HUES6 (cell line): ENCODE measurements around the gene BAX.

ENCODE experiments used
- H3K27ac ChIP-seq: 2 replicates; pipeline ENCODE4 v1.7.0; 2013; ENCODE audit warnings: low read depth, mild to moderate bottlenecking, low read length, inconsistent platforms
- H3K27me3 ChIP-seq: 2 replicates; pipeline ENCODE4 v1.6.1; 2013; ENCODE audit warnings: low read length; ENCODE audit not compliant: control insufficient read depth, insufficient read depth
- H3K36me3 ChIP-seq: 2 replicates; pipeline ENCODE4 v1.6.1; 2013; ENCODE audit warnings: low read length; ENCODE audit not compliant: control insufficient read depth, insufficient read depth
- H3K4me1 ChIP-seq: 2 replicates; pipeline ENCODE4 v1.6.1; 2013; ENCODE audit warnings: low read length; ENCODE audit not compliant: control insufficient read depth, insufficient read depth
- H3K4me3 ChIP-seq: 2 replicates; pipeline ENCODE4 v1.5.1; 2013; ENCODE audit warnings: low read depth, low read length
- H3K9ac ChIP-seq: one replicate; pipeline ENCODE4 v1.6.1; 2013; ENCODE audit warnings: mild to moderate bottlenecking, low read length
- H3K9me3 ChIP-seq: 2 replicates; pipeline ENCODE4 v1.6.1; 2013; ENCODE audit warnings: low read depth, low read length; ENCODE audit not compliant: control insufficient read depth, insufficient read depth

The BAX gene

DNA sequence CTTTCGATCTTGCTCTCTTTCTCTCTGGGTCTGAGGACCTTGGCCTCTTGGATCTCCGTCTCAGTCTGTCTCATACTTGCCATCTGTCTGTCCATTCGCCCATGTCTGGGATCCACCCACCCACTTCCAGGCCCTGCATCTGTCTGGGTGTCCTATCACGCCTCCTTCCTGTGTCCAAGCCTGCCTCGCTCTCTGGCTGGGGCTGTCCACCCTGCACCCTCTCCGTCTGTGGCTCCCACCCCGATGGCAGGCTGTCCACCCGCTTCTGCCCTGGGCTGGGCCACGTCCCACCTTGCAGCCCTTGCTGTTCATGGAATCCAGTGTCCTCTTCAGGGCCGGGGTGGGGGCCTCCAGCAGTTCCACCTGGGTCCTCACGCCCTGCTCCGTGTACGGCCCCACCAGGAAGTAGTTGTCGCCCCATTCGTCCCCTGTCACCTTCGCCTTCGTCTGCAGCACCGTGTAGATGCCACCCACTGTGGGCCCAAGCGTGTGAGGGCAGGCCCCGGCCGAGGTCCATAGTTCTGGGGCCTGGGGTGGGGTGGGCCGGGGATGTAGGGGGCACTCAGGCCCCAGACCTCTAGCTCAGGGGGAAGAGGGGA lies 36.4 kb downstream of the BAX start:
- Histone ChIP-seq H3K4me3 (no peak overlapping the region), H3K4me1 (peaks cover 16% of the 10 kb centered on the region; the same call in 1 of the 2 replicates), H3K27ac (no peak overlapping the region), H3K36me3 (peaks cover 33% of the 10 kb centered on the region), H3K27me3 (no peaks in the 10 kb centered on the region), H3K9me3 (no peaks in the 10 kb centered on the region), H3K9ac (no peak overlapping the region)

- no peaks in the 10 kb centered on the region for H3K9me3 ChIP-seq
Observed at GRCh38 chr19:48991873-48992580, 37.4 kb downstream of the BAX start.

GRCh38 chr19:48992581-48993174 lies 38.0 kb downstream of the BAX start:
- H3K27ac ChIP-seq = peak overlapping the region; percentile 56; the same call in 1 of the 2 replicates
- no peaks in the 10 kb centered on the region for H3K9me3 ChIP-seq
- H3K27me3 ChIP-seq = no peaks in the 10 kb centered on the region
- H3K9ac ChIP-seq = peak overlapping the region; percentile 81
- H3K4me3 ChIP-seq = peak overlapping the region; percentile 98
- H3K4me1 ChIP-seq = peaks cover 16% of the 10 kb centered on the region; the same call in 1 of the 2 replicates
- H3K36me3 ChIP-seq = peaks cover 23% of the 10 kb centered on the region

More at GRCh38 chr19:48991873-48992580, 37.4 kb downstream of the BAX start:
- peak overlapping the region; percentile 98 for H3K4me3 ChIP-seq
- peak overlapping the region; percentile 81 for H3K9ac ChIP-seq
- H3K27me3 ChIP-seq = no peaks in the 10 kb centered on the region
- peak overlapping the region; percentile 49; the same call in 1 of the 2 replicates for H3K27ac ChIP-seq
- peaks cover 28% of the 10 kb centered on the region for H3K36me3 ChIP-seq
- peaks cover 16% of the 10 kb centered on the region; the same call in 1 of the 2 replicates for H3K4me1 ChIP-seq

DNA sequence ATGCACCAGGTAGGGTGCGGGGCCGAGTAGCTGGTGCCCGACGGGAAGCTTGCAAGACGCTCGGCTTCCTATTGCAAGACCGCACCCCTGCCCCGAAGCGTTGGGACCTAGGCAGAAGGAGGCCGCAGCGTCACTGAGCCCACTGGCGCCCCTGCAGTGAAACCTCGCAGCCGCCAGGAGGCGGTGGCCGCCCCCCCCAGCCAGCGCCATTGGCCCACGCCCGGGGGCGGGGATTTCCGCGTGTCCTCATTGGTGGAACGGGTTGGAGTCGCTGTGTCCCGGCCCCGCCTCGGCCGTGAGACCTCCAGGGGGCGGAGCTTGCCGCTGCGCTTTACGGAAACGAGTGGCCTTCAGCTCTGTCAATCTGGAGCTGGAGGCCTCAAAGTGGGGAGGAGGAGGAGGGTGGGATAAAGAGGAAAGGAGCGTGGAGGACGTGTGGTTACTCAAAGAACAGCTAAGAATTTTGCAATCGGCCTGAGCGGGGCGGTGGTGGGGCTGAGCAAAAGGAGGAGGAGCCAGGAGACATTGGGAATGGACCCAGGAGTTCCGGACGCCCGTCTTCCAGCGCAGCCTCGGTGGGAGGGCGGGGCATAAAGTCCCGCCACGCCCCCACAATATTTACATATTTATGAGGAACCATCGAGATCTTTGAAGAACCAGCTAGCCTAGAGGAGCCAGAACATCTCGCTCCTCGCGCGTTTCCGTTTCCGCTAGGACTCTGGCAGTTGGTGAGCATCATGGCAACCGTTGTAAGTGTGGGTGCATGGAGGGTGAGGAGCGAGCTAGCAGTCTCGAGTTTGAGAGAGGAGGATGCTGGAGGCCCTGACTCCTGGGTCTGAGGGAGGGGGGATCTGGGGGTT lies 38.7 kb downstream of the BAX start, which contains the start of the genes GYS1 and RUVBL2:
Gene GYS1, minus strand, starts transcription at position 135 of the 860 bp plus-strand sequence. CDS start 197 bp downstream, outside the sequence.
Gene RUVBL2, plus strand, starts transcription at position 713 of the 860 bp plus-strand sequence. Its CDS starts 25 bp downstream, at position 738.
- H3K27ac ChIP-seq = peak within 1 kb of the TSS; percentile 68; the same call in 1 of the 2 replicates
- peaks cover 16% of the 10 kb centered on the region; the same call in 1 of the 2 replicates for H3K4me1 ChIP-seq
- peak within 1 kb of the TSS; percentile 98 for H3K4me3 ChIP-seq
- H3K9me3 ChIP-seq = no peaks in the 10 kb centered on the region
- peak within 1 kb of the TSS; percentile 81 for H3K9ac ChIP-seq
- no peaks in the 10 kb centered on the region for H3K27me3 ChIP-seq
- peaks cover 18% of the 10 kb centered on the region for H3K36me3 ChIP-seq

GRCh38 chr19:48994035-48994386 lies 39.3 kb downstream of the BAX start:
- H3K36me3 ChIP-seq = peaks cover 13% of the 10 kb centered on the region
- no peak overlapping the region; the same call in 1 of the 2 replicates for H3K27ac ChIP-seq
- H3K4me1 ChIP-seq = peaks cover 16% of the 10 kb centered on the region; the same call in 1 of the 2 replicates
- H3K27me3 ChIP-seq = no peaks in the 10 kb centered on the region
- peak overlapping the region; percentile 70 for H3K9ac ChIP-seq
- H3K9me3 ChIP-seq = no peaks in the 10 kb centered on the region
- H3K4me3 ChIP-seq = peak overlapping the region; percentile 98

- H3K27ac ChIP-seq = no peak overlapping the region
- H3K4me1 ChIP-seq = peaks cover 9% of the 10 kb centered on the region; the same call in 1 of the 2 replicates
- H3K9ac ChIP-seq = no peak overlapping the region
- H3K27me3 ChIP-seq = no peaks in the 10 kb centered on the region
- peaks cover 11% of the 10 kb centered on the region for H3K36me3 ChIP-seq
- no peak overlapping the region for H3K4me3 ChIP-seq
- no peaks in the 10 kb centered on the region for H3K9me3 ChIP-seq
Observed at GRCh38 chr19:48997972-48998371, 43.3 kb downstream of the BAX start.

DNA sequence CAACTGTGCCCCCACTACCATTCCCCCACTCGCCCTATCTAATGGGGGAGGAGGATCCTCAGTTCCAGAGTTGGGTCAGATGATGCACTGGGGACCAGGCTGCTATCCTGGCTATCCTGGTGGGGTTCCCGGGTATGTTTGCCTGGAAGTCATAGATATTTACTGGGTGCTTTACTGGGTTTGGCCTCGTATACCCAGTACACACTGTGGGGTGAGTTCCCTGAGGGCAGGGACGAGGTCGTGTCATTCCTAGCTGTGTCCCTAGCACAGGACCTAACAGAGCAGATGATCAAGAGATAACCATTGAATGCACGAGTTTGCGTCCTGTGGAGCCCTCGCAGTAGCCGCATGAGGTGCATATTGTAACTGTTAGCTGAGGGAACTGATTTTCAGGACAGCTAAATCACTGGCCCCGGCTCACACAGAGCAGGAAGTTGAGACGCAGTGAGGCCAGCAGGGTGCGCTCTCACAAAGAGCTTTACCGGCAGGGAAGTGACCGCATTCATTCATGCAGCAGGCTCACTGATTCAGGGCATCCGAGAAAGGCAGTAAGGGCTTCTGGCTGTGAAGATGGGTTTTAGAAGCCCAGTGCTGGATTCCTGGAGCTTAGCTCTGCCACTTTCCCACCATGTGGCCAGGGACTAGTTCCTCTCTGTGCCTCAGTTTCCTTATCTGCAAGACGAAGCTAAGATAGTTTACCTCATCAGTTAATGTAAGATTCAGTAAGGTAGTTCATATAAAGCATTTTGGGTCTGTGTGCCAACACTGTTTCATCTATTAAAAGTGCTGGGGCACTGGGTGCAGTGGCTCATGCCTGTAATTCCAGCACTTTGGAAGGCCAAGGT lies 45.0 kb downstream of the BAX start:
- no peak overlapping the region for H3K4me3 ChIP-seq

GRCh38 chr19:49004133-49004532 lies 49.5 kb downstream of the BAX start:
- no peak overlapping the region for H3K4me3 ChIP-seq
- H3K9me3 ChIP-seq = no peaks in the 10 kb centered on the region
- H3K27me3 ChIP-seq = no peaks in the 10 kb centered on the region
- peaks cover 6% of the 10 kb centered on the region; the same call in 1 of the 2 replicates for H3K4me1 ChIP-seq
- H3K36me3 ChIP-seq = peaks cover 57% of the 10 kb centered on the region
- no peak overlapping the region for H3K9ac ChIP-seq
- no peak overlapping the region for H3K27ac ChIP-seq

More for the DNA sequence above, 45.0 kb downstream of the BAX start:
- H3K9me3 ChIP-seq = no peaks in the 10 kb centered on the region
- peaks cover 28% of the 10 kb centered on the region for H3K36me3 ChIP-seq
- peaks cover 6% of the 10 kb centered on the region; the same call in 1 of the 2 replicates for H3K4me1 ChIP-seq
- H3K27ac ChIP-seq = no peak overlapping the region
- H3K27me3 ChIP-seq = no peaks in the 10 kb centered on the region
- no peak overlapping the region for H3K9ac ChIP-seq

GRCh38 chr19:49004964-49005614 lies 50.4 kb downstream of the BAX start:
- no peaks in the 10 kb centered on the region for H3K27me3 ChIP-seq
- H3K4me3 ChIP-seq = no peak overlapping the region
- no peak overlapping the region for H3K27ac ChIP-seq
- H3K36me3 ChIP-seq = peaks cover 66% of the 10 kb centered on the region
- no peaks in the 10 kb centered on the region for H3K4me1 ChIP-seq
- H3K9me3 ChIP-seq = no peaks in the 10 kb centered on the region
- H3K9ac ChIP-seq = no peak overlapping the region
